ENCODE data around the gene FAM124A. TPM values are rescaled to one million over a fixed set of nuclear protein-coding genes. Genes with fewer than 3 reads are reported as not detected.

FAM124A gene
- total RNA-seq, 1 donor from 2014 or later = 0.69 TPM

Small RNAs within 50 kb of the gene (small RNA-seq; reads per million reads assigned to genes)
- not detected for gene PRELID3BP2 (ENCODE audit: low replicate concordance)

Other genes with a start within 250 kb of the FAM124A start
- not detected for gene C13orf42, start 111.1 kb upstream of the FAM124A start, total RNA-seq
- not detected for gene SERPINE3, start 117.3 kb downstream of the FAM124A start, total RNA-seq
- gene INTS6, start 230.6 kb downstream of the FAM124A start, total RNA-seq = 44.3 TPM